Measurements from ENCODE around the gene RIPK3. TPM values are rescaled to one million over a fixed set of nuclear protein-coding genes. Genes with fewer than 3 reads are reported as not detected.

RIPK3 gene
- total RNA-seq, 1 donor from 2014 or later = 0.62 TPM

- Mint-ChIP-seq H3K27ac (no peak overlapping the region), H3K4me1 (ENCODE audit: low read depth) (peaks cover 8% of the 10 kb centered on the region), H3K36me3 (ENCODE audit: insufficient read depth) (no peaks in the 10 kb centered on the region), H3K27me3 (peaks cover 29% of the 10 kb centered on the region), H3K9me3 (ENCODE audit: low read depth) (no peaks in the 10 kb centered on the region), H3K4me3 (ENCODE audit: low read depth) (no peak overlapping the region)
- TF ChIP-seq CTCF (IDR thresholded peaks at IDR 0.05; ENCODE audit: unreplicated experiment) = no peak
- no peak for DNase-seq (ENCODE audit: low spot score, unreplicated experiment)
Observed at GRCh38 chr14:24385524-24385923, 45.7 kb upstream of the RIPK3 start.

- H3K9me3 Mint-ChIP-seq (ENCODE audit: low read depth) = no peaks in the 10 kb centered on the region
- no peak overlapping the region for H3K27ac Mint-ChIP-seq
- H3K4me1 Mint-ChIP-seq (ENCODE audit: low read depth) = peaks cover 12% of the 10 kb centered on the region
- no peaks in the 10 kb centered on the region for H3K36me3 Mint-ChIP-seq (ENCODE audit: insufficient read depth)
- H3K27me3 Mint-ChIP-seq = peaks cover 26% of the 10 kb centered on the region
- H3K4me3 Mint-ChIP-seq (ENCODE audit: low read depth) = no peak overlapping the region
- no peak for DNase-seq (ENCODE audit: low spot score, unreplicated experiment)
- no peak for TF ChIP-seq CTCF (IDR thresholded peaks at IDR 0.05; ENCODE audit: unreplicated experiment)
Observed at GRCh38 chr14:24384169-24384568, 44.4 kb upstream of the RIPK3 start.

- Mint-ChIP-seq H3K4me3 (ENCODE audit: low read depth) (no peak overlapping the region), H3K9me3 (ENCODE audit: low read depth) (no peaks in the 10 kb centered on the region), H3K27me3 (peaks cover 11% of the 10 kb centered on the region), H3K27ac (no peak overlapping the region), H3K4me1 (ENCODE audit: low read depth) (peaks cover 12% of the 10 kb centered on the region), H3K36me3 (ENCODE audit: insufficient read depth) (no peaks in the 10 kb centered on the region)
- no peak for DNase-seq (ENCODE audit: low spot score, unreplicated experiment)
- TF ChIP-seq CTCF (IDR thresholded peaks at IDR 0.05; ENCODE audit: unreplicated experiment) = no peak
Observed at GRCh38 chr14:24382064-24382371, 42.2 kb upstream of the RIPK3 start.

GRCh38 chr14:24381363-24382063 is 41.7 kb upstream of the RIPK3 start:
- no peak for TF ChIP-seq CTCF (IDR thresholded peaks at IDR 0.05; ENCODE audit: unreplicated experiment)
- H3K27me3 Mint-ChIP-seq = peaks cover 11% of the 10 kb centered on the region
- DNase-seq (ENCODE audit: low spot score, unreplicated experiment) = no peak
- H3K27ac Mint-ChIP-seq = no peak overlapping the region
- H3K36me3 Mint-ChIP-seq (ENCODE audit: insufficient read depth) = no peaks in the 10 kb centered on the region
- H3K9me3 Mint-ChIP-seq (ENCODE audit: low read depth) = no peaks in the 10 kb centered on the region
- no peak overlapping the region for H3K4me3 Mint-ChIP-seq (ENCODE audit: low read depth)
- peaks cover 8% of the 10 kb centered on the region for H3K4me1 Mint-ChIP-seq (ENCODE audit: low read depth)

- H3K27me3 Mint-ChIP-seq = peaks cover 8% of the 10 kb centered on the region
- TF ChIP-seq CTCF (IDR thresholded peaks at IDR 0.05; ENCODE audit: unreplicated experiment) = no peak
- H3K36me3 Mint-ChIP-seq (ENCODE audit: insufficient read depth) = no peaks in the 10 kb centered on the region
- no peaks in the 10 kb centered on the region for H3K9me3 Mint-ChIP-seq (ENCODE audit: low read depth)
- H3K27ac Mint-ChIP-seq = no peak overlapping the region
- no peak for DNase-seq (ENCODE audit: low spot score, unreplicated experiment)
- H3K4me3 Mint-ChIP-seq (ENCODE audit: low read depth) = no peak overlapping the region
- H3K4me1 Mint-ChIP-seq (ENCODE audit: low read depth) = peaks cover 8% of the 10 kb centered on the region
Observed at GRCh38 chr14:24379907-24380730, 40.3 kb upstream of the RIPK3 start.

All from progenitor cell of endocrine pancreas (in vitro differentiated cells).